K562 (cell line): ENCODE results near the gene DNASE1L1. TPM values are rescaled to one million over a fixed set of nuclear protein-coding genes. Genes with fewer than 3 reads are reported as not detected.

Source experiments
- CHCHD3 ChIP-seq: fragments of 250-450 bp; sonication (Bioruptor Pico); IDR thresholded peaks from 2 replicates; pipeline ENCODE4 v2.1.2; 2022; ENCODE audit warnings: mild to moderate bottlenecking
- CLOCK ChIP-seq: fragments of 250-450 bp; sonication (Bioruptor Pico); IDR thresholded peaks from 2 replicates; pipeline ENCODE4 v1.4.0; 2020; ENCODE audit warnings: mild to moderate bottlenecking, moderate library complexity, borderline replicate concordance
- CTCF ChIP-seq, 3 experiments: IDR thresholded peaks in 2 of 3; conservative IDR thresholded peaks in 1 of 3; 2 replicates each; pipeline ENCODE4 v1.5.1; 2011 to 2012; ENCODE audit warnings: low read length in 3 of 3, mild to moderate bottlenecking in 3 of 3, control low read depth in 2 of 3, improper control_type of control experiment in 1 of 3, inconsistent platforms in 1 of 3, low read depth in 1 of 3, mixed read lengths in 1 of 3, moderate library complexity in 1 of 3; ENCODE audit not compliant: insufficient read depth in 2 of 3
- FOXO4 ChIP-seq: fragments of 450-650 bp; formaldehyde crosslinking; IDR thresholded peaks from 2 replicates; pipeline ENCODE4 v1.4.0; 2020; ENCODE audit warnings: mild to moderate bottlenecking, moderate library complexity
- HDGF ChIP-seq: fragments of 450-650 bp; IDR thresholded peaks from 2 replicates; pipeline ENCODE4 v1.6.1; 2016
- KLF16 ChIP-seq: IDR thresholded peaks from 2 replicates; pipeline ENCODE4 v1.6.1; 2016; ENCODE audit warnings: antibody characterized with exemption
- PML ChIP-seq: IDR thresholded peaks from 2 replicates; pipeline ENCODE4 v1.6.1; 2012; ENCODE audit warnings: low read length, inconsistent platforms
- POLR3A ChIP-seq: IDR thresholded peaks from 2 replicates; pipeline ENCODE4 v1.6.1; 2011; ENCODE audit warnings: borderline replicate concordance, mild to moderate bottlenecking, moderate library complexity; ENCODE audit not compliant: insufficient read length, insufficient read depth; ENCODE audit errors: extremely low read depth
- PRDM10 ChIP-seq: fragments of 450-650 bp; IDR thresholded peaks from 2 replicates; pipeline ENCODE4 v1.6.1; 2018; ENCODE audit not compliant: partially characterized antibody
- SMC3 ChIP-seq: conservative IDR thresholded peaks from 2 replicates; pipeline ENCODE4 v1.6.1; 2011; ENCODE audit warnings: low read depth, low read length, improper control_type of control experiment; ENCODE audit not compliant: insufficient read depth
- TSC22D4 ChIP-seq: fragments of 450-650 bp; IDR thresholded peaks from 2 replicates; pipeline ENCODE4 v1.6.1; 2016; ENCODE audit warnings: missing genetic modification characterization, missing biosample characterization, control low read depth
- XRCC3 ChIP-seq: fragments of 450-650 bp; IDR thresholded peaks from 2 replicates; pipeline ENCODE4 v1.6.1; 2017; ENCODE audit warnings: mild to moderate bottlenecking, moderate library complexity
- YBX1 ChIP-seq: fragments of 450-650 bp; IDR thresholded peaks from 2 replicates; pipeline ENCODE4 v1.7.1; 2016; ENCODE audit warnings: mild to moderate bottlenecking
- ZBTB33 ChIP-seq: sonication (generic); formaldehyde crosslinking; IDR thresholded peaks from 2 replicates; pipeline ENCODE4 v1.8.1; 2023; ENCODE audit warnings: mild to moderate bottlenecking, missing genetic modification reagents
- ZNF282 ChIP-seq: sonication (generic); formaldehyde crosslinking; IDR thresholded peaks from 2 replicates; pipeline ENCODE4 v1.8.1; 2023; ENCODE audit warnings: missing genetic modification reagents
- ZNF699 ChIP-seq: fragments of 250-450 bp; sonication (Bioruptor Pico); IDR thresholded peaks from 2 replicates; pipeline ENCODE4 v1.8.0; 2021; ENCODE audit warnings: mild to moderate bottlenecking, moderate library complexity; ENCODE audit not compliant: insufficient replicate concordance
- polyA plus RNA-seq, 8 experiments: library from polyadenylated mRNA; depleted of rRNA in 4 of 8; stranded (reverse) in 5 of 8; unstranded in 3 of 8; fragments of >200 nt; fragmentation: Nextera tagmentation in 2 of 8; fragmentation: Illumina TruSeq in 1 of 8; extraction: Ambion mirVana in 2 of 8; extraction: Trizol in 1 of 8; gene quantifications; 2 replicates each; pipeline versions ENCODE4 v1.2.1 to v1.2.3, GENCODE V29; 2011 to 2014; ENCODE audit warnings: inconsistent platforms in 1 of 8, missing spikeins in 1 of 8
- total RNA-seq, 7 experiments: library from RNA; depleted of rRNA in 6 of 7; stranded (reverse); fragments of >200 nt in 6 of 7; fragmentation: Illumina TruSeq in 2 of 7; extraction: Trizol in 2 of 7; gene quantifications; 2 replicates each; pipeline versions ENCODE4 v1.2.1 to v1.2.3, GENCODE V29; 2011 to 2021; ENCODE audit warnings: low replicate concordance in 1 of 7

Gene DNASE1L1
- total and polyA plus RNA-seq, 9 of the 15 experiments (the other 6 are each of a cell fraction or from before 2014, with no cell fraction given) = 0.73 to 12.6 (median 7.9) TPM

- TF ChIP-seq CLOCK (CRISPR knock-in tag) (no peak), HDGF (no peak), SMC3 (0 out of 2 replicates have a peak, but pooled peaks have one; percentile 5), KLF16 (no peak), ZNF699 (no peak), ZBTB33 (CRISPR knock-in tag) (peak; percentile 98), TSC22D4 (tag) (no peak), POLR3A (no peak), YBX1 (no peak), FOXO4 (CRISPR knock-in tag) (no peak), PML (no peak), CHCHD3 (CRISPR knock-in tag) (no peak), ZNF282 (CRISPR knock-in tag) (no peak), PRDM10 (no peak), XRCC3 (no peak), CTCF (IDR thresholded peaks at IDR 0.05 in 2 of 3, conservative IDR thresholded peaks at IDR 0.05 in 1 of 3; ENCODE audit: insufficient read depth in 2 of 3, low read depth in 1 of 3, low read length in 3 of 3) (peak; percentile 52 to 57 (median 55); a peak in 5 of 6 replicates)
Observed at GRCh38 chrX:154384284-154384892, 24.7 kb downstream of the DNASE1L1 start (continued).
